ENCODE measurements around the gene OR13C8. TPM values are rescaled to one million over a fixed set of nuclear protein-coding genes. Genes with fewer than 3 reads are reported as not detected.

Gene OR13C8
- polyA plus RNA-seq, 4 donors: not detected

DNA sequence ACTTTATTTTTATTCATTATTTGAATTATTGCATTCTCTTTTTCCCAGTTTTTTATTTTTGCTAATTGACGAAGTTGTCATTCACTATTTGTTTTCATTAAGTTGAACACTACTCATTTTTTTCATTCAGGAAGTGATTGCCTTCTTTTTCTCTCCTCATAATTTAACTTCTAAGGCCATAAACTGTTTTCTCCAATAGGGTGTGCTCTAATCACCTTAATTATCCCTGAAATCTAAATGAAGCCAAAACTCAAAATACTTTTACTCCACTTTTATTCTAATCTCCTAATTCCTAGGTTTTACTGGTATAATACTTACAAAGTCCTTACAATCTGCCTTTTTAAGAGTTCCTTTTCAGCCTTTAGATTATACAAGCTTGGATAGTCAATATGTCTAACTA lies 39.4 kb downstream of the OR13C8 start:
- no peak for DNase-seq (ENCODE audit: low read depth in 4 of 4, low spot score in 3 of 4)

DNA sequence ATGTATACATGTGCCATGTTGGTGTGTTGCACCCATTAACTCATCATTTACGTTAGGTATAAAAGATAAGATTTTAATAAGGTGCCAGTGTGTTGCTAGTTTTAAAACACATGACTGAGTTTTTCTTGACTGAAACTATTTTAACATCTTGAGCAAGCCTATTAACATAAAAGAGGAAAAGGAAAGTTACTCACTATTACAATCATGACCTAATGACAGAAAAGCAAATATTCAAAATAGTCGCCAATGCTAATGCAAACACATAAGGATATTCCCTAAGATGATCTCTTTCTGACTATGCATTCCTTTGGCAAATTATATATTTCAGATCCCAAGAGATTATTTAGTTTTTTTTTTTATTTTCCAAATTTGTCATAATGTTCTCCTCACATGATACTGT lies 42.2 kb downstream of the OR13C8 start:
- DNase-seq (ENCODE audit: low read depth in 4 of 4, low spot score in 3 of 4): no peak

DNA sequence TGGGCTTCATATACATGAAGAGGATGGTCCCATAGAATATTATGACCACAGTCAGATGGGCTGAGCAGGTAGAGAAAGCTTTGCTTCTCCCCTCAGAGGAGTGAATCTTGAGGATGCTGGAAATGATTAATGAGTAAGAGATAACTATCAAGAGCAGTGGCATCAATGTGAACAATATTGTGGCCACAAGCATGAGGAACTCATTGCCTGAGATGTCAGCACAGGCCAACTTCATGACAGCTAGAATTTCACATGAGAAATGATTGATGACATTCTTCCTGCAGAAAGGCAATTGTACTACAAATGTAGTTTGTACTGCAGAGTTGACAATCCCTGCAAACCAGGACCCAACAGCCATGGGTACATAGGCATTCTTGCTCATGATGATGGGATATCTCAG lies 48.5 kb downstream of the OR13C8 start:
- no peak for DNase-seq (ENCODE audit: low read depth in 4 of 4, low spot score in 3 of 4)

DNA sequence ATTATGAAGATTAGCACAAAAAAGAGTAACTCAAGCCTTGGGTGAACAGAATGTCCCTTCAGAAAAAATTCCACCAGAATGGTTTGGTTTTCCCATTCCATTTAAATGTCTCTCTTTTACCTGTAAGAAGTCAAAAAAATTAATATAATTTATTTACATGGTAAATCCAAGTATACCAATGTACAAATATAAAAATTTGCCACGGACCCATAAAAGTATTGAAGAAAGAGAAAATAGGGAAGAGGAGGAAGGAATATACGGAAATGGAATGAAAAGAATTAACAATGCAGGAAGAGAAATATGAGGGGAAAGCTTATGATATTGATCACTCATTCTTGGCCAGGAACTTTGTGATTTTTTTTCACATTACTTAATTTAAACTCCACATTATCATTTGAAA lies 49.1 kb downstream of the OR13C8 start, which contains the start of gene OR13C9:
OR13C9 (minus strand) TSS at position 101 of the 400 bp plus-strand sequence; CDS start at position 101, 0 bp downstream.
- DNase-seq (ENCODE audit: low read depth in 4 of 4, low spot score in 3 of 4): no peak

Other genes starting within 250 kb of the OR13C8 start
- not detected for gene OR13F1, start 64.9 kb upstream of the OR13C8 start, polyA plus RNA-seq (ENCODE audit: insufficient read length in 4 of 4)
- not detected for gene OR13C4, start 42.0 kb upstream of the OR13C8 start, polyA plus RNA-seq (ENCODE audit: insufficient read length in 4 of 4)
- gene OR13C3, start 32.3 kb upstream of the OR13C8 start, polyA plus RNA-seq (ENCODE audit: insufficient read length in 4 of 4): not detected
- gene OR13C5, start 30.2 kb downstream of the OR13C8 start, polyA plus RNA-seq (ENCODE audit: insufficient read length in 4 of 4): not detected
- gene OR13C2, start 36.5 kb downstream of the OR13C8 start, polyA plus RNA-seq (ENCODE audit: insufficient read length in 4 of 4): under 1 TPM in 2 of 4 donors, not detected in 2; 0.14 to 0.38 TPM
- not detected for gene OR13C9, start 49.0 kb downstream of the OR13C8 start, polyA plus RNA-seq (ENCODE audit: insufficient read length in 4 of 4)
- not detected for gene OR13D1, start 125.3 kb downstream of the OR13C8 start, polyA plus RNA-seq (ENCODE audit: insufficient read length in 4 of 4)
- 10 to 100 TPM; 40.0 to 68.3 (median 50.7) TPM for gene NIPSNAP3A, start 178.5 kb downstream of the OR13C8 start, polyA plus RNA-seq (ENCODE audit: insufficient read length in 4 of 4)
- 10 to 100 TPM; 11.2 to 14.7 (median 12.5) TPM for gene NIPSNAP3B, start 195.0 kb downstream of the OR13C8 start, polyA plus RNA-seq (ENCODE audit: insufficient read length in 4 of 4)